Neural progenitor cell (in vitro differentiated cells): ENCODE results near the gene FAF1.

Experiments used
- EZH2 ChIP-seq: fragments of 200-600 bp; sonication (generic); IDR thresholded peaks from 2 replicates; pipeline ENCODE4 v1.6.1; 2017; ENCODE audit warnings: antibody characterized with exemption, mild to moderate bottlenecking, moderate library complexity
- EZH2phosphoT487 ChIP-seq: fragments of 200-600 bp; sonication (generic); IDR thresholded peaks from 2 replicates; pipeline ENCODE4 v1.6.1; 2017; ENCODE audit warnings: antibody characterized with exemption
- TF ChIP-seq, protein P1 (sequence below): fragments of 200-600 bp; sonication (generic); IDR thresholded peaks from 2 replicates; pipeline ENCODE4 v1.5.1; 2017; ENCODE audit warnings: antibody characterized with exemption, mild to moderate bottlenecking

DNA sequence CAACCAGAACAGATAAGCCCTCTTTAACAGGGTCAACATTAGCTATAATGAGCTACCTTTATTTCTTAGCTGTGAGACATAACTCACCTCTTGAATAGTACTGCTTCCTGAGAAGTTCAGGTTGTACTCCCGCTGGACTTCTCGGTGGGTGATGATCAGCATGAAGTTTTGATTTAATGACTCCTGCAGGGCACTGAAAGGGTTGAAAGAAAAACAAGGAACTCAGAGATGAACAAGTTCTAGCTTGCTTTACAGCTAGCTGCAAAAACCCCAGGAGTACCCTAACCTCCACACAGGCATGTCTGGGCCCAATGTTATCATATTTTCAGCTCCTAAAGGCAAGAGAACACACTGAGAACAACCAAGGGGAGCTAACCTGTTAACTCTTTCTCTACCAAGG is 254.4 kb downstream of the FAF1 start:
- TF ChIP-seq, protein P1, sequence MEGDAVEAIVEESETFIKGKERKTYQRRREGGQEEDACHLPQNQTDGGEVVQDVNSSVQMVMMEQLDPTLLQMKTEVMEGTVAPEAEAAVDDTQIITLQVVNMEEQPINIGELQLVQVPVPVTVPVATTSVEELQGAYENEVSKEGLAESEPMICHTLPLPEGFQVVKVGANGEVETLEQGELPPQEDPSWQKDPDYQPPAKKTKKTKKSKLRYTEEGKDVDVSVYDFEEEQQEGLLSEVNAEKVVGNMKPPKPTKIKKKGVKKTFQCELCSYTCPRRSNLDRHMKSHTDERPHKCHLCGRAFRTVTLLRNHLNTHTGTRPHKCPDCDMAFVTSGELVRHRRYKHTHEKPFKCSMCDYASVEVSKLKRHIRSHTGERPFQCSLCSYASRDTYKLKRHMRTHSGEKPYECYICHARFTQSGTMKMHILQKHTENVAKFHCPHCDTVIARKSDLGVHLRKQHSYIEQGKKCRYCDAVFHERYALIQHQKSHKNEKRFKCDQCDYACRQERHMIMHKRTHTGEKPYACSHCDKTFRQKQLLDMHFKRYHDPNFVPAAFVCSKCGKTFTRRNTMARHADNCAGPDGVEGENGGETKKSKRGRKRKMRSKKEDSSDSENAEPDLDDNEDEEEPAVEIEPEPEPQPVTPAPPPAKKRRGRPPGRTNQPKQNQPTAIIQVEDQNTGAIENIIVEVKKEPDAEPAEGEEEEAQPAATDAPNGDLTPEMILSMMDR = no peak
- TF ChIP-seq EZH2phosphoT487 (no peak), EZH2 (no peak)
